ENCODE measurements around the gene BTBD10. TPM values are rescaled to one million over a fixed set of nuclear protein-coding genes. Genes with fewer than 3 reads are reported as not detected.

The BTBD10 gene
- total and polyA plus RNA-seq, 2 of the 13 experiments (the other 11 are each of a cell fraction or from before 2014, with no cell fraction given) = 9.8 to 26.6 TPM

DNA sequence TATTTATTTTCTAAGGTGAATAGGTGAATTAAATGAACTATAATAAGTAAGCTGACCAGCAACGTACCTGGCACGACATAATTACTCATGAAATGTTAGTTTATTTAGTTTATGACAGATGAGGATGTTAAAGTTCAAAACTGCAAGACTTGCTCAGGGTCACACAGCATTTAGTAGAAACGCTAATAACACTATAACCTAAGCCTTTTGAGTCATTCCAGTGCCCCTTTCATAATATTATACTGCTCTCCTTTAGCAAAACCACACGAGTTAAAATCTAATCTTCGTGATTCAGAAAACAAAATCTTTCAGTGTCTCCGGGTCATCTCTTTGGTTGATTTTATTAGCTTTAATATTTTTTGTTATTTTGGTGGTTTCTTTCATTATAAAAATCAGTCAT lies 39.6 kb downstream of the BTBD10 start (continued):
- no peak for TF ChIP-seq IRF2 (CRISPR knock-in tag; IDR thresholded peaks at IDR 0.05)

DNA sequence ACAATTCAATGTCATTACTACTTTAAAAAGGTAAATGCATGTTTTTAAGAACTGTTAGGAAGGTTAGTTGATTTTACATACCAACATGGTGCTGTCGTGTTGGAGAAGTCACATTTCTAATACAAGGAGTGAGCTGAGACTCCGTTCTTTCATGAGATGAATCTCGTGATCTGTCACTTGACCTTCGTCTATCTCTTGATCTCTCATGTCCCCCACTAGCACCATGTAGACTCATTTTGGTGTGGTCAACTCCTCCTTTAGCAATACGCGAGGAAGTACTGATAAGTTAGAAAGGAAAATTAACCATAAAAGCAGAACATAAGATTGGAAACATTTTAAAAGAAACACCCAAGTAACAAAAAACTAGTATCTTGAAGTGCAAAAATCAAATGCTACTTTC lies 41.5 kb downstream of the BTBD10 start:
- peaks cover 9% of the 10 kb centered on the region; the same call in 1 of the 2 replicates for H3K4me1 ChIP-seq (ENCODE audit: insufficient read depth, low read length)
- H3K9ac ChIP-seq (ENCODE audit: insufficient read depth, low read depth, low read length) = no peak overlapping the region
- no TSS peak for BruUV-seq (replicated peaks)
- H3K9me3 ChIP-seq (ENCODE audit: low read length) = peaks cover under 1% of the 10 kb centered on the region
- no peak overlapping the region for H2AFZ ChIP-seq (ENCODE audit: low read length)
- peaks cover 3% of the 10 kb centered on the region for H3K79me2 ChIP-seq (ENCODE audit: insufficient read depth, low read length)
- H4K20me1 ChIP-seq (ENCODE audit: insufficient read depth, low read length) = no peaks in the 10 kb centered on the region
- ChIA-PET CTCF (ENCODE audit: low intra/inter-chr PET ratio, low total read pairs) (no interaction called here), POLR2A (no interaction called here)
- H3K27ac ChIP-seq (ENCODE audit: extremely low read length, insufficient read depth, low read length) = no peak overlapping the region
- no peak overlapping the region for H3K4me2 ChIP-seq (ENCODE audit: low read depth, low read length)
- FAIRE-seq (no peak), DNase-seq (ENCODE audit: low spot score) (no peak), ATAC-seq (no peak)
- H3K27me3 ChIP-seq (ENCODE audit: control insufficient read depth in 1 of 2, insufficient read depth in 2 of 2, low read length in 2 of 2) = no peaks in the 10 kb centered on the region
- in situ Hi-C loops (cut with HindIII; ENCODE audit: extremely low pct_ligation_motif_present, low pct_unique_long_range_greater_than_20kb) (no loop called here), intact Hi-C loops (cut with micrococcal nuclease; ENCODE audit: unreplicated experiment) (no loop called here)
- whole genome bisulfite sequencing (ENCODE audit: low lambda C conversion rate) = 97% methylated on average over 6 of the region's 6 CpGs
- H3K4me3 ChIP-seq (replicated peaks in 1 of 3; ENCODE audit: insufficient read depth in 1 of 3, low read depth in 2 of 3, low read length in 3 of 3) = no peak overlapping the region
- TF ChIP-seq ERF (CRISPR knock-in tag; IDR thresholded peaks at IDR 0.05) (no peak), ZFP36L2 (CRISPR knock-in tag; IDR thresholded peaks at IDR 0.05) (no peak), FOSL1 (CRISPR knock-in tag; IDR thresholded peaks at IDR 0.05; ENCODE audit: borderline replicate concordance) (no peak), NR2F2 (IDR thresholded peaks at IDR 0.05; ENCODE audit: borderline replicate concordance, low read depth) (no peak), KDM6A (CRISPR knock-in tag; IDR thresholded peaks at IDR 0.05; ENCODE audit: low read depth) (no peak), MATR3 (CRISPR knock-in tag; IDR thresholded peaks at IDR 0.05) (no peak), ZNF790 (CRISPR knock-in tag; IDR thresholded peaks at IDR 0.05; ENCODE audit: borderline replicate concordance) (no peak), CBX1 (IDR thresholded peaks at IDR 0.05; ENCODE audit: low read depth) (no peak), ZNF383 (CRISPR knock-in tag; IDR thresholded peaks at IDR 0.05; ENCODE audit: borderline replicate concordance) (no peak), MAFF (IDR thresholded peaks at IDR 0.05; ENCODE audit: low read depth, low read length) (no peak), CREB1 (IDR thresholded peaks at IDR 0.05) (no peak), CREB1 (CRISPR knock-in tag; IDR thresholded peaks at IDR 0.05) (no peak)
- TF ChIP-seq, protein P1, sequence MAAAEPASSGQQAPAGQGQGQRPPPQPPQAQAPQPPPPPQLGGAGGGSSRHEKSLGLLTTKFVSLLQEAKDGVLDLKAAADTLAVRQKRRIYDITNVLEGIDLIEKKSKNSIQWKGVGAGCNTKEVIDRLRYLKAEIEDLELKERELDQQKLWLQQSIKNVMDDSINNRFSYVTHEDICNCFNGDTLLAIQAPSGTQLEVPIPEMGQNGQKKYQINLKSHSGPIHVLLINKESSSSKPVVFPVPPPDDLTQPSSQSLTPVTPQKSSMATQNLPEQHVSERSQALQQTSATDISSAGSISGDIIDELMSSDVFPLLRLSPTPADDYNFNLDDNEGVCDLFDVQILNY (CRISPR knock-in tag; conservative IDR thresholded peaks at IDR 0.05) = no peak
- TF ChIP-seq, protein P2, sequence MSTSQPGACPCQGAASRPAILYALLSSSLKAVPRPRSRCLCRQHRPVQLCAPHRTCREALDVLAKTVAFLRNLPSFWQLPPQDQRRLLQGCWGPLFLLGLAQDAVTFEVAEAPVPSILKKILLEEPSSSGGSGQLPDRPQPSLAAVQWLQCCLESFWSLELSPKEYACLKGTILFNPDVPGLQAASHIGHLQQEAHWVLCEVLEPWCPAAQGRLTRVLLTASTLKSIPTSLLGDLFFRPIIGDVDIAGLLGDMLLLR (CRISPR knock-in tag; IDR thresholded peaks at IDR 0.05) = no peak
- TF ChIP-seq, protein P3, sequence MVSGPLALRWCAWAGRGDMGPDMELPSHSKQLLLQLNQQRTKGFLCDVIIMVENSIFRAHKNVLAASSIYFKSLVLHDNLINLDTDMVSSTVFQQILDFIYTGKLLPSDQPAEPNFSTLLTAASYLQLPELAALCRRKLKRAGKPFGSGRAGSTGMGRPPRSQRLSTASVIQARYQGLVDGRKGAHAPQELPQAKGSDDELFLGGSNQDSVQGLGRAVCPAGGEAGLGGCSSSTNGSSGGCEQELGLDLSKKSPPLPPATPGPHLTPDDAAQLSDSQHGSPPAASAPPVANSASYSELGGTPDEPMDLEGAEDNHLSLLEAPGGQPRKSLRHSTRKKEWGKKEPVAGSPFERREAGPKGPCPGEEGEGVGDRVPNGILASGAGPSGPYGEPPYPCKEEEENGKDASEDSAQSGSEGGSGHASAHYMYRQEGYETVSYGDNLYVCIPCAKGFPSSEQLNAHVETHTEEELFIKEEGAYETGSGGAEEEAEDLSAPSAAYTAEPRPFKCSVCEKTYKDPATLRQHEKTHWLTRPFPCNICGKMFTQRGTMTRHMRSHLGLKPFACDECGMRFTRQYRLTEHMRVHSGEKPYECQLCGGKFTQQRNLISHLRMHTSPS (CRISPR knock-in tag; IDR thresholded peaks at IDR 0.05; ENCODE audit: low read depth) = no peak
- TF ChIP-seq, protein P4, sequence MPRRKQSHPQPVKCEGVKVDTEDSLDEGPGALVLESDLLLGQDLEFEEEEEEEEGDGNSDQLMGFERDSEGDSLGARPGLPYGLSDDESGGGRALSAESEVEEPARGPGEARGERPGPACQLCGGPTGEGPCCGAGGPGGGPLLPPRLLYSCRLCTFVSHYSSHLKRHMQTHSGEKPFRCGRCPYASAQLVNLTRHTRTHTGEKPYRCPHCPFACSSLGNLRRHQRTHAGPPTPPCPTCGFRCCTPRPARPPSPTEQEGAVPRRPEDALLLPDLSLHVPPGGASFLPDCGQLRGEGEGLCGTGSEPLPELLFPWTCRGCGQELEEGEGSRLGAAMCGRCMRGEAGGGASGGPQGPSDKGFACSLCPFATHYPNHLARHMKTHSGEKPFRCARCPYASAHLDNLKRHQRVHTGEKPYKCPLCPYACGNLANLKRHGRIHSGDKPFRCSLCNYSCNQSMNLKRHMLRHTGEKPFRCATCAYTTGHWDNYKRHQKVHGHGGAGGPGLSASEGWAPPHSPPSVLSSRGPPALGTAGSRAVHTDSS (CRISPR knock-in tag; conservative IDR thresholded peaks at IDR 0.05) = no peak
- TF ChIP-seq, protein P5, sequence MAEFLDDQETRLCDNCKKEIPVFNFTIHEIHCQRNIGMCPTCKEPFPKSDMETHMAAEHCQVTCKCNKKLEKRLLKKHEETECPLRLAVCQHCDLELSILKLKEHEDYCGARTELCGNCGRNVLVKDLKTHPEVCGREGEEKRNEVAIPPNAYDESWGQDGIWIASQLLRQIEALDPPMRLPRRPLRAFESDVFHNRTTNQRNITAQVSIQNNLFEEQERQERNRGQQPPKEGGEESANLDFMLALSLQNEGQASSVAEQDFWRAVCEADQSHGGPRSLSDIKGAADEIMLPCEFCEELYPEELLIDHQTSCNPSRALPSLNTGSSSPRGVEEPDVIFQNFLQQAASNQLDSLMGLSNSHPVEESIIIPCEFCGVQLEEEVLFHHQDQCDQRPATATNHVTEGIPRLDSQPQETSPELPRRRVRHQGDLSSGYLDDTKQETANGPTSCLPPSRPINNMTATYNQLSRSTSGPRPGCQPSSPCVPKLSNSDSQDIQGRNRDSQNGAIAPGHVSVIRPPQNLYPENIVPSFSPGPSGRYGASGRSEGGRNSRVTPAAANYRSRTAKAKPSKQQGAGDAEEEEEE (CRISPR knock-in tag; IDR thresholded peaks at IDR 0.05; ENCODE audit: borderline replicate concordance) = no peak
- no peaks in the 10 kb centered on the region for H3K36me3 ChIP-seq (replicated peaks in 1 of 2; ENCODE audit: control insufficient read depth in 1 of 2, insufficient read depth in 2 of 2, low read length in 2 of 2)

Data from HepG2 (cell line).